Ovary (tissue), 3 donors: Measurements from ENCODE around the gene SLC13A5.

Experiments used
- EP300 ChIP-seq: sonication (generic); formaldehyde crosslinking; IDR thresholded peaks from one replicate; pipeline ENCODE4 v1.6.1; 2017; ENCODE audit warnings: antibody characterized with exemption
- TF ChIP-seq, protein P1 (sequence below), 3 donors: fragments of 450-650 bp in 2 of 3; fragments of 200-600 bp in 1 of 3; IDR thresholded peaks; one replicate each; pipeline versions ENCODE4 v1.5.1 to v1.8.0; 2016 to 2022; ENCODE audit warnings: antibody characterized with exemption in 3 of 3, mild to moderate bottlenecking in 1 of 3
- donor health status: DM: no; HTN: no; CAD: no.

DNA sequence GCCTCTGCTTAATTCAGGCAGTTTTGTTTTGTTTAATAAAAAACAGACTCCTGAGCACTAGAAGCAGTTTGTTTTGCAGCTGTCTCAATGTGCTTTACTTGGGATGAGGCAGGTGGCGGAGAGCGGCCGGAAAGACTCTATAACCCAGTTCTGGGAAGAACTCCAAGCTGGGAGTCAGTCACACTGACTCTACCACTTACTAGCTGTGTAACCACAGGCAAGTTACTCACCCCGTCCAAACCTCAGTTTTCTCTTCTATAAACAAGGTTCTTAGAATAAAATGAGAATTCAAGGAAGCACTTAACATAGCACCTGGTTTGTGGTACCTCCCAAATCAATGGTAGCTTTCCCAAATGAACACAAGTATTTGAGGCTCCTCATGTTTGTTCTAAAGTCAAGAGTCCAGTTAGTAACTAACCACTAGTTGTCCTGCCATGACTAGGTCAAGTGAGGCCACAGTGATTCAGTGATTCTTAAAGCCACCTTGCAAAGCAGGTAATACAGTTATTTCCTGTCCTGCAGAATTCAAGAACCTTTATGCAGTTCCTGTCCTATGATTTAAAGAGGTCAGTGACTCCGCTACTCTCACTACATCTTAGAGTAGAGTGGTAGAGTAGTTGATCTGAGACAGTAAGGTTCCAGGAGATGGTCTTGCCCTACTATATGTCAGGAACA is 69.6 kb downstream of the SLC13A5 start:
- TF ChIP-seq, protein P1, sequence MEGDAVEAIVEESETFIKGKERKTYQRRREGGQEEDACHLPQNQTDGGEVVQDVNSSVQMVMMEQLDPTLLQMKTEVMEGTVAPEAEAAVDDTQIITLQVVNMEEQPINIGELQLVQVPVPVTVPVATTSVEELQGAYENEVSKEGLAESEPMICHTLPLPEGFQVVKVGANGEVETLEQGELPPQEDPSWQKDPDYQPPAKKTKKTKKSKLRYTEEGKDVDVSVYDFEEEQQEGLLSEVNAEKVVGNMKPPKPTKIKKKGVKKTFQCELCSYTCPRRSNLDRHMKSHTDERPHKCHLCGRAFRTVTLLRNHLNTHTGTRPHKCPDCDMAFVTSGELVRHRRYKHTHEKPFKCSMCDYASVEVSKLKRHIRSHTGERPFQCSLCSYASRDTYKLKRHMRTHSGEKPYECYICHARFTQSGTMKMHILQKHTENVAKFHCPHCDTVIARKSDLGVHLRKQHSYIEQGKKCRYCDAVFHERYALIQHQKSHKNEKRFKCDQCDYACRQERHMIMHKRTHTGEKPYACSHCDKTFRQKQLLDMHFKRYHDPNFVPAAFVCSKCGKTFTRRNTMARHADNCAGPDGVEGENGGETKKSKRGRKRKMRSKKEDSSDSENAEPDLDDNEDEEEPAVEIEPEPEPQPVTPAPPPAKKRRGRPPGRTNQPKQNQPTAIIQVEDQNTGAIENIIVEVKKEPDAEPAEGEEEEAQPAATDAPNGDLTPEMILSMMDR (IDR thresholded peaks at IDR 0.05): no peak
- no peak for TF ChIP-seq EP300
